Measurements from ENCODE around the gene RBBP8NL. TPM values are rescaled to one million over a fixed set of nuclear protein-coding genes. Genes with fewer than 3 reads are reported as not detected.

Gene RBBP8NL
- not detected in 2 replicates for total RNA-seq (2014; rRNA removed; shearing (Covaris generic))

DNA sequence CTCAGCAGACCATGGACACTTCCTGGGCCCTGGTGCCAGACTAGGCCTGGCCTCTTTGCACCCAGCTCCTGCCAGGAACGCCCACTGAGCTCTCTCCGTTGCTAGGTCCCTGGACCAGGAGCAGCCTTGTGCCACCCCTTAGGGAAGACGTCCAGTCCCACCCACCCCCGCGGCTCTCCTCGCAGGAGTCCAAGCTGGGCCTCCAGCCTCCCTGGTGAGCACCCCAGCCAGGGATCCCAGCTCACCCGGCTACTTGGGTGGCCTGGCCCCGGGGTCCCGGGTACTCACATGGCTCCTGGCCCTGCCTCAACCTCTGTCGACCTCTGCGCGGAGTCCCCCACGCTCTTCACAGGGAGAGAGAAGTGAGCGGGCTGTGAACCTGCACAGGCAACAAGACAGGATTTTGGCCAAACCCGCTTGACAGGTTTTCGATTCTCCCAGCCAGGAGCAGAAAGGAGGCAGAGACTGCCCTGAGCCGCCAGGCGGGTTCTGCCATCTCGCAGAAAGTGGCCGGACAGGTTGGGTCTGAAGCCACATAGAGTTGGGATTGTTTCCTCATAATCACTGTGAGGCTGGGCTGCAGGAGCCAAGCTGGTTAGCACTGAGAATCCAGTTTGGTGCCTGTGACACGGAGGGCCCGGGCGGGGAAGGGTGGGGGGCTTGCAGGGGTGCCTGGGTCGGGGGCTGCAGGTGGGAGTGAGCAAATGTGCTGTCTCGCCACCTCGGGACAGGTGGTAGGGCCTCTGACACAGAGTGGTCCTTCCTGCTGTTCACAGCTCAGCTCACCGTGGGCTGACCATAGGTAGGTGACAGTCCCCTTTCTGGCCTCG lies at the start of gene RBBP8NL:
Gene RBBP8NL, minus strand, starts transcription at position 368 of the 830 bp plus-strand sequence. CDS start 7,892 bp downstream, outside the sequence.
- H3K27ac ChIP-seq = no peak within 1 kb of the TSS
- no peaks in the 10 kb centered on the region for H3K4me1 ChIP-seq (replicated peaks)
- no peaks in the 10 kb centered on the region for H3K9me3 ChIP-seq (replicated peaks)
- H3K36me3 ChIP-seq = no peaks in the 10 kb centered on the region
- no peak for DNase-seq (ENCODE audit: low read depth in 1 of 2, low spot score in 2 of 2)
- H3K4me3 ChIP-seq = no peak within 1 kb of the TSS
- peaks cover 81% of the 10 kb centered on the region for H3K27me3 ChIP-seq (replicated peaks)

- H3K9me3 ChIP-seq (replicated peaks) = no peaks in the 10 kb centered on the region
- peaks cover 85% of the 10 kb centered on the region for H3K27me3 ChIP-seq (replicated peaks)
- H3K4me1 ChIP-seq (replicated peaks) = no peaks in the 10 kb centered on the region
- H3K36me3 ChIP-seq = no peaks in the 10 kb centered on the region
- no peak overlapping the region for H3K4me3 ChIP-seq
- H3K27ac ChIP-seq = no peak overlapping the region
- no peak for DNase-seq (ENCODE audit: low read depth in 1 of 2, low spot score in 2 of 2)
Observed at GRCh38 chr20:62476056-62476838, 48.9 kb upstream of the RBBP8NL start.

DNA sequence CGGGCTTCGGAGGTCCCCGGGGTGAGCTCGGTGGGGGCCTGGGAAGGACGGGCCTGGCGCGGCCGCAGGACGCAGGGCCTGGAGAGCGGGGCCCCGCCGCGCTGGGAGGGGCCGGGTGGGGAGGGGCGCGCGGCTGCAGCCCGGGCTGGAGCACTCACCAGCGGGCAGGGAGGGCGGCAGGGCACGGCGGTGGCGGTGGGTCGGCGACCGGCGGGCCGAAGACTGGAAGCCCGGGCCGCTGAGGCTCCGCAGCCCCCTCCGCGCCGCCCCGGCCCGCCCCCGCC lies 48.4 kb upstream of the RBBP8NL start, which contains the start of gene GATA5:
Gene GATA5, minus strand, starts transcription at position 224 of the 284 bp plus-strand sequence. CDS start 474 bp downstream, outside the sequence.
- no peak for DNase-seq (ENCODE audit: low read depth in 1 of 2, low spot score in 2 of 2)
- H3K9me3 ChIP-seq (replicated peaks) = no peaks in the 10 kb centered on the region
- no peak within 1 kb of the TSS for H3K4me3 ChIP-seq
- H3K4me1 ChIP-seq (replicated peaks) = no peaks in the 10 kb centered on the region
- H3K36me3 ChIP-seq = no peaks in the 10 kb centered on the region
- no peak within 1 kb of the TSS for H3K27ac ChIP-seq
- peaks cover 86% of the 10 kb centered on the region for H3K27me3 ChIP-seq (replicated peaks)

- Histone ChIP-seq H3K36me3 (no peaks in the 10 kb centered on the region), H3K27me3 (replicated peaks) (peaks cover 86% of the 10 kb centered on the region), H3K4me3 (no peak overlapping the region), H3K9me3 (replicated peaks) (no peaks in the 10 kb centered on the region), H3K27ac (no peak overlapping the region), H3K4me1 (replicated peaks) (no peaks in the 10 kb centered on the region)
- DNase-seq (ENCODE audit: low read depth in 1 of 2, low spot score in 2 of 2) = no peak
Observed at GRCh38 chr20:62475027-62475771, 47.9 kb upstream of the RBBP8NL start.

DNA sequence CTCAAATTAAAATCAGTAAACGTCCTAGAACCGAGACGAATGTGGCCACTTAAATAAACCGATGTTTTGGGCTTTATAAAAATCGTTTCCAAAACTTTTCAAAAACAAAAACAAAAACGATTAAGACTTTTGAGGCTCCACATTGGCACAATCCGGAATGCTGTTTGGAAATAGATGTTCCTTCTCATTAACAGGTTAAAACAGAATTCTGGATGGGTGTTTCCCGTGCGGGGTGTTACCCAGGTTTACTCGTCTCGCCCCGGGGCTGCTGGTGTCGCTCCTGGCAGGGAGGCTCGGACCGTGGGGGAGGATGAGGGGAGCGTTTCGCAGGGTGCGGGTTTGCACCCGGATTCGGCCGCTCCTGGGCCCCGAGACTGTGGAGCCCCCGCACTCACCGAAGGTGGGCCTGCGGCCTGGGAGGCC lies 47.3 kb upstream of the RBBP8NL start:
- no peak for DNase-seq (ENCODE audit: low read depth in 1 of 2, low spot score in 2 of 2)
- no peaks in the 10 kb centered on the region for H3K9me3 ChIP-seq (replicated peaks)
- H3K4me1 ChIP-seq (replicated peaks) = no peaks in the 10 kb centered on the region
- H3K36me3 ChIP-seq = no peaks in the 10 kb centered on the region
- H3K27ac ChIP-seq = no peak overlapping the region
- H3K4me3 ChIP-seq = no peak overlapping the region
- peaks cover 91% of the 10 kb centered on the region for H3K27me3 ChIP-seq (replicated peaks)

DNA sequence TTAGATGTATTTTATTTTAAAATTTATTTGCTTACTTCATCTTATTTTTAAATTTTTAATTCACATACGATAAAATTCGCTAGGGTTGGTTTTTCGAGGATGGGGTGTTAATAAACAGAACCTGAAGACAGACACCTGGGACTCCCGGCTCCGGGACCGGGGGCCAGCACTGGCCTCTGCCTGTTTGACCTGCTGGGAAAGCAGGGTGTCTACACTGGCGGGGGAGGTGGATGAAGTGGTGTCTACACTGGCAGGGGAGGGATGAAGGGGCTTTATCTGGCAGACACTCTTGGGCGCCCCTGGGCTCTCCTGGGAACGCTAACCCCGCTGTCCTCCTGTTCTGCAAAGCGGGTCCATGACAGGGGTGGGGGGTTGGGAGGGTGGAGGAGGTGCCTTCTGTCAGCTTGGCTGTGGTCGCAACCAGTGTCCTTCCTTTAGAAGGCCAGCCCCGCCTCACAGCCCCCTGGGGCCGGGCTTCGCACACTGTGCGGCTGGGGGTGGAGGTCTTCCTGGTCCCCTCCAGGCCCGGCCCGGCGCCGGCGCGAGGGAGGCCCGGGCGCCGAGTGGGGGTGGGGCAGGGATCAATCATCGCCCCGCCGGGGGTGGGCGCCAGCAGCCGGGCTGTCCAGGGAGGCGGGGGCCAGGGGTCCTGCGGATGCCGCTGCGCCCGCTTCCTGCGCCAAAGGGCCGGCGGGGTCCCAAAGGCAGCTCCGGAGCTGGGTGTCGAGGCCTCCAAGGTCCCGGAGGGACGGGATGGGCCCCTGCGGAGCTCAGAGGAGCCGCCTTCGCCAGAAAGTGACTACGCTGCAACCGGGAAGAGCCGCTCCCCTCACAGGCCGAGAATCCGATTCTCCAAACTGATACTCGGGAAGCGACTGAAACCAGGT lies 46.6 kb upstream of the RBBP8NL start:
- H3K9me3 ChIP-seq (replicated peaks) = no peaks in the 10 kb centered on the region
- H3K36me3 ChIP-seq = no peaks in the 10 kb centered on the region
- no peak overlapping the region for H3K4me3 ChIP-seq
- peaks cover 91% of the 10 kb centered on the region for H3K27me3 ChIP-seq (replicated peaks)
- DNase-seq (ENCODE audit: low read depth in 1 of 2, low spot score in 2 of 2) = no peak
- no peak overlapping the region for H3K27ac ChIP-seq
- H3K4me1 ChIP-seq (replicated peaks) = no peaks in the 10 kb centered on the region

DNA sequence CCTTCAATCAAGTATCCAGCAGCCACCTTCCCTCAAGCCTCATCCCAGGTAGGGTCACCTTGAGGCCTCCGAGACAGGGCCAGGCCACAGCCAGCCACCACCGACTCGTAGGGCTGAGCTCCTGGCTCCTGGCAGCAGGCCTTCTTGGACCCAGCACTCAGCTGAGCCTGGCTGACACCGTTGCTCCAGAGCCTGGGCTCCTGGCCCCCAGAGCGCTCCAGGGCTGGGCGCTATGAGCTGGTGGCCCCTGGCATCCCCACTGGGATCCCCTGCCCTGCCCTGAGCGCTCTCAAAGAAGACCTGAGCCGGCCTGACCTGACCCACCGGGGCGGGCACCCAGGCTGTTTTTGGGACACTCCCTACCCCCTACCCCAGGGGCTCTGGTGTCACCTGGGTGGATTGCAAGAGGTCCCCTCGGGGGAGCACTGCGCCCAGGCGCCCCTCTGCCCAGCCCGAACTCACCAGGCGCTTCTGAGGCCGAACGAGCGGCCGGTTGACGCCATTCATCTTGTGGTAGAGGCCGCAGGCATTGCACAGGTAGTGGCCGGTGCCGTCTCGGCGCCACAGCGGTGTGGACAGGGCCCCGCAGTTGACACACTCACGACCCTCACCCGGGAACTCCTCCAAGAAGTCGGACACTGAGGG lies 45.7 kb upstream of the RBBP8NL start:
- Histone ChIP-seq H3K27me3 (replicated peaks) (peaks cover 90% of the 10 kb centered on the region), H3K4me1 (replicated peaks) (no peaks in the 10 kb centered on the region), H3K9me3 (replicated peaks) (no peaks in the 10 kb centered on the region), H3K36me3 (no peaks in the 10 kb centered on the region), H3K27ac (no peak overlapping the region), H3K4me3 (no peak overlapping the region)
- no peak for DNase-seq (ENCODE audit: low read depth in 1 of 2, low spot score in 2 of 2)

DNA sequence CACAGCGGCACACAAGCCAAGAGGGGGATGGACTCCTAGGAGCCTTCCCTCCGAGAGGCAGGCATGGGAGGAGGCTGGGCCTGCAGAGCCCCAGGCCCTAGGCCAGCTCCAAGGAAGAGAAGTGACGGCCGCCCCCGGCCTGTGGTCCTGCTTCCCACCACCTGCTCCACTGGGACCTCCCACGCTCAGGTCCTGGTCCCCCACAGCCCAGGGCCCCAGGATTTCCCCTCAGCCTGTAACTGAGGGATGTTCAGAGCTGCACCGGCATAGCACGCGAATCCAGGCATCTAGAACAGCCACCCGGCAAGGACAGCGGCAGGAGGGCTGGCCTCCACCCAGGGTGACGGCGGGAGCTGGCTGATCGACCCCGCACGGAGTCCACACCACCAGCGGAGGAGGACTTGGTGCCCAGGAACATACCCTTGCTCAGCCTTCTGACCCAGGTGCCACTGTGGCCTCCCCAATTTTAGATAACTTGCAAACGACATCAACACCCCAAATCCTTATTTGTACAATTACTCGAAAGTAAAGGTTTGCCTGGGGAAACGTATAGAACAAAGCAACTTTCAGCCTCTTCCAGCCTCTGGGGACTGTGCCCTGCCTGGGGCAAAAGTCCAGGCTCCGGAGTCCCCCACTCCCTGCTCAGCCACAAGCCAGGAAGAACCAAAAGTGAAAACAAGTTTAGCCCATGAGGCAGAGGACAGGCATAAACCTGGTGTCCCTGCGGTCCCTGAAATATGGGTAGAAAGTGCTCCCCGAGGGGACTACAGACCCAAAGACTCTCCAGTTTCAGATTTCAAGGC lies 45.0 kb upstream of the RBBP8NL start:
- H3K4me1 ChIP-seq (replicated peaks) = no peaks in the 10 kb centered on the region
- no peaks in the 10 kb centered on the region for H3K9me3 ChIP-seq (replicated peaks)
- H3K27me3 ChIP-seq (replicated peaks) = peaks cover 85% of the 10 kb centered on the region
- DNase-seq (ENCODE audit: low read depth in 1 of 2, low spot score in 2 of 2) = no peak
- H3K27ac ChIP-seq = no peak overlapping the region
- H3K4me3 ChIP-seq = no peak overlapping the region
- no peaks in the 10 kb centered on the region for H3K36me3 ChIP-seq

DNA sequence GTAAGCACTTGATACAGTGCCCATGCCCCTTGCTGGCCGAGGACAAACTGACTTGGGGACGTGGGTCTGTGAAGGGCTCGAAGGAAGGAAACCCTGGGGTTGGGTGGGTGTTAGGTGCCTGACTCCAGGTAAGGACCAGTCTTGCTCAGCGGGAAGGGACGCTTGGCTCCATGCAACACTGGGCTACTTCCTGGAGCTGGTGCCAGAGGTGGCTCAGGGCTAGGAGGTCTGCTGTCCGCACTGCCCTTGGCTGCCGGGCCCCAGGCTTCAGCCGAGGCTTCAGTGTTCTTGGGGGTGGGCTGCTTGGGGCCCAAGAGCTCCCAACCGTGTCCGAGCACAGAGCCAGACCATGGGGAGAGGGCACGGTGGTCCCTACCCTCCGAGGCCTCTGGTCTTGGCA lies 43.1 kb upstream of the RBBP8NL start:
- Histone ChIP-seq H3K27me3 (replicated peaks) (peaks cover 92% of the 10 kb centered on the region), H3K36me3 (no peaks in the 10 kb centered on the region), H3K27ac (no peak overlapping the region), H3K4me1 (replicated peaks) (no peaks in the 10 kb centered on the region), H3K9me3 (replicated peaks) (no peaks in the 10 kb centered on the region), H3K4me3 (no peak overlapping the region)
- DNase-seq (ENCODE audit: low read depth in 1 of 2, low spot score in 2 of 2) = no peak

DNA sequence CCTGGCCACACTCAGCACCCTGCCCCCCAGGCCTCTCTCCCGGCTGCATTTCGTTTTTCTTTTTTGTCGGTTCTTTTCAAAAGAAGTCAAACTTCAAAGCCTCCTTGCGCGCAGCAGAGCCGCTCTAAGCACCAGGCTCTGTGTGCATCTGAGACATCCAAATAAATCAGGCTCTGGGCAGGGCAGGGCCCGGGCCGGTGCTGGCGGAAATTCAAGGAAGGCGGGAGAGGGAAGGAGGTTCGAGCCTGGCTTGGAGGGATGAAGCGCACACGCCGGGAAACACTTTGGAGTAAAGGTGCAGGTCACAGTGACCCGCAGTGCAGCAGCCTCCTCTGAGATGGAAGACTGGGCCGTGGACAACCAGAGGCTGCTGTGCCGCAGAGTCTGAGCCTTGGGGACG lies 42.7 kb upstream of the RBBP8NL start:
- no peak overlapping the region for H3K27ac ChIP-seq
- DNase-seq (ENCODE audit: low read depth in 1 of 2, low spot score in 2 of 2) = no peak
- H3K4me3 ChIP-seq = no peak overlapping the region
- no peaks in the 10 kb centered on the region for H3K4me1 ChIP-seq (replicated peaks)
- H3K36me3 ChIP-seq = no peaks in the 10 kb centered on the region
- H3K27me3 ChIP-seq (replicated peaks) = peaks cover 87% of the 10 kb centered on the region
- H3K9me3 ChIP-seq (replicated peaks) = no peaks in the 10 kb centered on the region

- Histone ChIP-seq H3K27ac (no peak overlapping the region), H3K36me3 (no peaks in the 10 kb centered on the region), H3K4me1 (replicated peaks) (no peaks in the 10 kb centered on the region), H3K27me3 (replicated peaks) (peaks cover 81% of the 10 kb centered on the region), H3K4me3 (no peak overlapping the region), H3K9me3 (replicated peaks) (no peaks in the 10 kb centered on the region)
- DNase-seq (ENCODE audit: low read depth in 1 of 2, low spot score in 2 of 2) = no peak
Observed at GRCh38 chr20:62469352-62469751, 42.0 kb upstream of the RBBP8NL start.
